A673 (cell line): ENCODE results near the gene TXNRD3.

Experiments used
- CTCF ChIP-seq: fragments of 300-800, 200-600 bp; sonication (generic); conservative IDR thresholded peaks from 2 replicates; pipeline ENCODE4 v1.5.1; 2017; ENCODE audit warnings: low read depth, mild to moderate bottlenecking, antibody characterized with exemption, low read length, moderate library complexity, mixed read lengths
- EZH2 ChIP-seq: fragments of 200-600 bp; sonication (generic); IDR thresholded peaks from 2 replicates; pipeline ENCODE4 v1.6.1; 2017; ENCODE audit warnings: borderline replicate concordance, low read depth, mild to moderate bottlenecking, mixed read lengths, antibody characterized with exemption, low read length; ENCODE audit not compliant: poor library complexity, severe bottlenecking

DNA sequence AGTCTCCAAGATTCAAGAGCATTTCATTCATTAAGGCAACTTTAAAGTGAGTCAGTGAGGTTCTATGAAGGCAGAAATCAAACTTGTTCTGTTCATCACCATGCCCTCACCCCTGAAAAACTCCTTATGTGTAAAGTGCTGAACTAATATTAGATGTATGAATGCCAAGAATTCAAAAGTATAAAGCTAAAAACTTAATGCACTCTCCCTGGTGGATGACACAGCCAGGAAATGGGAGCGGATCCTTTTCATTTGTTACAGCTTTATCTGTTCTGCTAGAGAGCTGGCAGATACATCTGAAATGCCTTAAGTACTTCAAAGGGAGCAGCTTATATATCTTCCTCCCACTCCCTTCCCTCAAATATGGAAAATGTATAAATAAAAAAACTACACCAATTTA, 8.2 kb downstream of the TXNRD3 start:
- TF ChIP-seq EZH2 (no peak), CTCF (no peak)
